HG02623 (cell line): ENCODE results near the gene SH2D4B.

Experiments used
- ATAC-seq: cut with Tn5 transposase; IDR thresholded peaks from one replicate; pipeline ENCODE4 v1.9.1; 2021; ENCODE audit warnings: moderate library complexity; ENCODE audit not compliant: unreplicated experiment

Gene SH2D4B

DNA sequence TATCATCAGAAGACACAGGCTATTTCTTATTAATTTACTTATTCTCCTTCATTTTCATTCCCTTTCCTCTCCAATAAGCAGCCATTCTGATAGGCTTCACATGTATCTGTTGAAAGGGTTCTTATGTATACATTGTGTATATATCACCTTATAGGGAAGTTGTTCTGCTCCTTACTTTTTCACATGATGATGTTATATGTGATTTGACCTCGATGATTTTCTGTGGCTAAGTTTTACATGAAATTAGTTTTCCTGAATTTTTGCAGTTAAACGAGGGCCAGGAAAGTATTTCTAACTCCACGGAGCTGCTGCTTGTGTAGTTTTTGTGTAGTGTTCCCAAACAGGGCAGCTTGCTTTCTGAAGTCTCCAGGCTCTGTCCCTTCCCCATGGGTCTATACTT, 84.5 kb downstream of the SH2D4B start:
- no peak for ATAC-seq

GRCh38 chr10:80630324-80630723, 92.6 kb downstream of the SH2D4B start:
- no peak for ATAC-seq

GRCh38 chr10:80632742-80633141, 95.0 kb downstream of the SH2D4B start:
- no peak for ATAC-seq

DNA sequence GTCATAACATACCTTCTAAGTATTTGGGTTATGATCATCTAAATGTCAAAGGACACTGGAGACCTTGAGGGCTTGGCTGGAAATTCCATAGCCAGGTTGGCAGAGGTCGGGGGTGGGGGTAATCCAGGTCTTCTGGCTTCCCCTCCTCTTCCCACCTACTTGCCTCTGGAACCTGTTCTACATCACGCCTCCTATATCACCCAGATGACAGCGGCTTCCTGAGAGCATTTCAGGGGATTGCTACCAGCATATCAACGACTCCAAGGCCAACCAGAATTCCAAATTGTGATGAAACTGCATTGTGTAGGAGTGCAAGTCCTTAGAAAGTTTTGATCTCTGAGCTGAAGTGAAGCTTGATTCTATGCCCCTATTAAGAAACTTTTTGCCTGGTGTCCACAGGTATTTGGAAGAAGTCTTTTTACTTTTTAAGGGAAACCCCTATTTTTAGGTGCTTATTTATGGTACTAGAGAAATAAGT, 95.7 kb downstream of the SH2D4B start:
- no peak for ATAC-seq

- no peak for ATAC-seq
Measured at GRCh38 chr10:80633910-80634309, 96.2 kb downstream of the SH2D4B start.

DNA sequence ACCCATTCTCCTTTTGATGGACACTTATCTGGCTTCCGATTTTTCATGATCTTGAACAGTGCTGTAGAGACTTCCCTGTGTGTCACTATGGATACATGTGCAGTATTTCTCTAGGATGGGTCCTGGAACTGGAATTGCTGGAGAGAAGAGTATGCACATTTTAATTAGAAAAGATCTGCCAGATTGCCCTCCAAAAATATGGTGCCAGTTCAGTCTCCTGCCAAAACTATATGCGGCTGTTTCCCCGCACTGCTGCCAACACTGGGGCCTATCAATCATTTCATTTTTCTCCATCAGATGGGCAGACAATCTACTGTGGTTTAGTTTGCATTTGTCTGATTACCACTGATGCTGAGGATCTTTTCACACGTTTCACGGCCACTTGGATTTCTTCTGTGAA, 105.0 kb downstream of the SH2D4B start:
- no peak for ATAC-seq

- ATAC-seq, result no peak
Measured at GRCh38 chr10:80646366-80646765, 108.7 kb downstream of the SH2D4B start.

DNA sequence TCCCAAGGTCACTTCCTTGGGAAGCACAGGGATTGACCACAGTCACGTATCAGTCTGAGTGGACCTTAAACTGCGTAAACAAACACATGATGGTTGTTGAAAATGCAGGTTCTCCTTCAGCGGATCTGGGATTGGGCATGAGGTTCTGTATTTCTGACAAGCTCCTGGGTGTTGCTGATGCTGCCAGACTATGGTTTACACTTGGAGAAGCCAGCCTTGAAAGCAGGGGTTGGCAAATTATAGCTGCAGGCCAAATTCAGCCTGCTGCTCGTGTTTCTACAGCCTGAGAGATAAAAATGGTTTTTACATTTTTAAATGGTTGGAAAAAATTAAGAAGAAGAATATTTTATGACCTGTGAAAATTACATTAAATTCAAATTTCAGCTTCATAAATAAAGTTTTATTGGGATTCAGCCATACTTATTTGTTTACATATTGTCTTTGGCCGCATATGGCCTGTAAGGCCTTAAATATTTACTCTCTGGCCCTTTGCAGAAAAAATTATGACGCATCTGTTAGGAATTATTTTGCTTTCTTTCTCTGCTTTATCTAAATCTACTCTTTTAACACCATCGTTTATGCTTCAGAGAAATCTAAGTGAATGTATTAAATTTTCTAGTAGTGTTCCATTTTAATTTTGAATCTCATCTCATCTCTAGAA, 109.6 kb downstream of the SH2D4B start:
- no peak for ATAC-seq

GRCh38 chr10:80648106-80648505, 110.4 kb downstream of the SH2D4B start:
- ATAC-seq, result no peak

DNA sequence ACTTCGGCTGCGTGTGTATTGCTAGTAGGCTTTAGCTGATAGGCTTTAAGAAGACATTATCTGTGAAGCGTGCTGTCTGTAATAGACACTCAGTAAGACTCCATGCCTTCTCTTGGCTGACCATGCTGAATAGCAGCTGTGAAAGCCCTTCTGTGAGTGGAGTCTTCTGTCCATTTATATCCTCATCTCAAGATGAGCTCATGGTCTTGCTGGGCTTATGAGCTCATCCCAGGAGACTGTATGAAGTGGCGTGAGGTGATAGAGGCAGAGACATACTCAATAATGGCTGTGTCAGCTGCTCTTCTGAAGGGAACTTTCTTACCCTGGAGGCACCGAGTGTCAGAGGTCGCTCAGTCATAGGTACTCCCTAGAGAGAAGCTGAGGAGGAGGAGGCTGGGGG, 111.5 kb downstream of the SH2D4B start:
- no peak for ATAC-seq

DNA sequence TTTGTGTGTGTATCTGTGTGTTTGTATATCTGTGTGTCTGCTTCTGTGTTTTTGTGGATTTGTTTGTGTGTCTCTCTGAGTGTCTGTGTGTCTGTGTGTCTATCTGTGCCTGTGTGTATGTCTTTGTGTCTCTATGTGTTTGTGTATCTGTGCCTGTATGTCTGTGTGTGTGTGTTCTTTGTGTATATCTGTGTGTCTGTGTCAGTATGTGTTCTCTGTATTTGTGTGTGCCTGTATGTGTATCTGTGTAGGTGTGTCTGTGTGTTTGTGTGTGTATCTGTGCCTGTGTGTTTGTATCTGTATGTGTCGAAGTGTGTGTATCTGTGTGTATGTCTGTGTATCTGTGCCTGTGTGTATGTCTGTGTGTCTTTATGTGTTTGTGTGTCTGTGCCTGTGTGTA, 118.2 kb downstream of the SH2D4B start:
- no peak for ATAC-seq

DNA sequence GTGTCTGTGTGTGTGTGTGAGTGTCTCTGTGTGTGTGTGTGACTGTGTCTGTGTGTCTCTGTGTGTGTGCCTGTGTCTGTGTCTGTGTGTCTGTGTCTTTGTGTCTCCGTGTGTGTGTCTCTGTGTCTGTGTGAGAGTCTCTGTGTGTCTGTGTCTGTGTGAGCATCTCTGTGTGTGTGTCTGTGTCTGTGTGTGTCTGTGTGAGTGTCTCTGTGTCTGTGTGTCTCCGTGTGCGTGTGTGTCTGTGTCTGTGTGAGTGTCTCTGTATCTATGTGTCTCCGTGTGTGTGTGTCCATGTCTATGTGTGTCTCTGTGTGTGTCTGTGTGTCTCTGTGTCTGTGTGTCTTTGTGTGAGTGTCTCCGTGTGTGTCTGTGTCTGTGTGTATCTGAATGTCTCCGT, 120.4 kb downstream of the SH2D4B start:
- no peak for ATAC-seq

DNA sequence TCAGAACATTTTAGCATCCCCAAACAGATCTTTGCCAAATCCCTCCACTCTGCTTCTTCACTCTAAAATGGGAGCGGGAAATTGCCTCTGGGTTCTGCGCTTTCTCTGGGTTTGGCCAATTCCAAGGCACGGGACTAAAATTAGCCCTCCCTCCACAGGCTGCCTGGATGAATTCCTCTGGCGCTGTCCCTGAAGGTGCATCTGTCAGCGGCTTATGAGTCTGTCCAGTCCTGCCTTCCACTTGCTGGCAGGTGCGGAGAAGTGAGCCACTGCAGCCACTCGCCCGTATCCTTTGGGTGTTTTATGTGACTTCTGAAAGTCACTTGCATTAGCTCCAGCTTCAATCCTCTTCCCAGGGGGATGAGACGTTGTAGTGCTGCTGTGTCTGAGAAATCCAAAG, 121.6 kb downstream of the SH2D4B start:
- no peak for ATAC-seq

GRCh38 chr10:80660266-80660665, 122.6 kb downstream of the SH2D4B start:
- ATAC-seq, result no peak

DNA sequence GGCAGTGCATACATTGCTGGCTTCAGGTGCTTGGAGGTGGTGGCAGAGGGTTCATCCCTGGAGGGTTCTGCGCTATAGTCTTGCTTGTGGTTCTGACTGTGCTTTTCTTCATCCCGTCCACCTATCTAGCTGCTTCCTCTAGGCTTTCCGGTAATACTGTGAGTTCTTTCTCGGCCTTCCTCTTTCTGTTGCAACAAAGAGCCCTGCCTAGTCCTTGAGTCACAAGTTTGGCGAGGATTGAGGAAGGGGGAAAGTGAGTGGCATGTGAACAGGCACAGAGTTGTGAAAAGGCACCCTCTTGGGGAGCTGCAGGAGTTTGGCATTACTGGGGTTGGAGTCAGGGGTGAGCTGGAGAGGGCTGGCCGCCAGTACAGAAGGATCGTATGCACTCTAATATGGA, 123.0 kb downstream of the SH2D4B start:
- ATAC-seq, result no peak

DNA sequence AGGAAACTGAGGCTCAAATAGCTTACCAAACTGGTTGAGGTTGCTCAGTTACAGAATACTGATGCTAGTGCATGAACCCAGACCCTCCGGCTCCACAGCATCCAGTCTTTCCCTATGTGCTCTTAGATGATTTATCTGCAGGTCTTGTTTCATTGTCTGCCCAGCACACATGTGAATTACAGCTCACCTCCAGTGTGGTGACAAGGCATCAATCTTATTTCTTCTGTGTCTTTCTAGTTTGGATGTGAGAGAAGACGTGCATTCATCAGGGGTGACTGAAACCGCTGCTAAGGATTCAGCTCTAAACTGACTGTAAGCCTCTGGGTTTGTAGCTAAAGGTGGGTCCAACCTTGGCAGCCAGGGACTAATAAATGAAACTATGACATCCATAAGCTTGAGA, 123.8 kb downstream of the SH2D4B start:
- ATAC-seq, result no peak

DNA sequence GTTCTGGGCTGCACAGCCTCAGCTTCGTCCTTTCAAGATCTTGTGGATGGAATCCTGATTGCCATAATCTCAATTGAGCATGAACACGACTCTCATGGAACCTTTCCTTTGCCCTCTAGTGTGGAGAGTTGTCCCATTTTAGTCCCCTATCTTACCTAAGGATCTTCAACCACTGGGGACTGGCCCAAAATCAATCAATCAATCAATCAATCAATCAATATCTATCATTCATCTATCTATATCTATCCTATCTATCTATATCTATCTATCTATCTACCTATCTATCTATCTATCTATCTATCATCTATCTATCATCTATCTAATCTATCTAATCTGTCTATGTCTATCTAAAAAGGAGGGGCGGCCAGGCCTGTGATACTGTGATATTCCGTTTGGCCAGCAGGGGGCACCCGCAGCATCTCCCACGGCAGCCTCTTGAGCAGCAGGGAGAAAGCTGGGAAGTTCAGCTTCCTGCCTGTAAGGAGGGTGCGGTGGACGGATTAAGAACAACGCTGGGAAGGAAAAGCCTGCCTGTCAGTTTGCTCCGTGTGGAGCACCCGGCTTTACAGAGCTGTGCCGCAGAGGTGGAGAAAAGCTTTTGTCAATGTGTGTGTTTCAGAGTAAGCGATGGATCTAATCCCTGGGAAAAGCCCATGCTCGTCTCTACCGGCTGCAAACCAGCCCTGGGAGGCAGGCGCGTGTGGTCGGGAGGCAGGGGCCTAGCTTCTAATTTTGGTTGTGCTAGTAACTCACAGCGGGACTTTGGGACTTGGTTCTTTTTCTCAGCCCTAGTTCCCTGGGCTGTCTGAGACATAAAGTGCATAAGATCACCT, 124.9 kb downstream of the SH2D4B start:
- ATAC-seq, result peak; percentile 69

- peak; percentile 69 for ATAC-seq
Measured at GRCh38 chr10:80664071-80664680, 126.5 kb downstream of the SH2D4B start.

DNA sequence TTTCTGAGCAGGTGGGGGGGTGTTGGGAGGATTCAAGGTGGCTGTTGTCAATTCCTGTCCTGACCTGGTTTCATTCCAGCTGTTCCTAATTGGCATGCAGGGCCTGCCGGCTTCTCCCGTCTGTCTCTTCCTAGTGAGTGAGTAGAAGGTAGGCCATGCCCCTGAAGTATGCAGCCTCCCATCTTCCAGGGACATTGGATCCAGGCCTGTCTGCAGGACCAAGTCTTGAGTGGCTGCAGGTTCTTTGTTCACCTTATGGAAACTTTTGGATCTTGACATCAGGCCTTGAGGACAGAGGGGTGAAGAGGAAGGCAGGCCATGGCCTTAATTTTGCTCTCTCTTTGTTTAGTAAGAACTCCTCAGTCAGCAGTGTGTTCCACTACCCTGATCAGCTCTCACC, 131.8 kb downstream of the SH2D4B start:
- no peak for ATAC-seq

DNA sequence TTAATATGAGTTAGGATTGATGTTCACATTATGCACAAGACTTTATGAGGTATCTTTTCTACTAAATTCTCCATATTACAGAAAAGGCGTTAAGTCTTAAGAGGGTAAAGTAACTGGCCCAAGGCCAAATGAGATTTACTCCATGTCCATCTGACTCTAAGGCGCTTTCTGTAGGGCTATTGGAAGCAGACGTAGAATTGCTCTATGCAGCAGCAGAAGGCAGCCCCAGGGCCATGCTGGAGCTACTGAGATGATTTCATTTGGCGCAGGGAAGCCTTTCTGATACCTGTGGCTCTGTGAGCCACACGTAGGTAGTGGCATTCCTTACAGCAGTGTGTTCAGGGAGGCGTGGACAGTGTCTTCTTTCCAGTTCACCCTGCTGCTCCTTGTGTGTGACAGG, 133.1 kb downstream of the SH2D4B start:
- no peak for ATAC-seq

- no peak for ATAC-seq
Measured at GRCh38 chr10:80671847-80672246, 134.1 kb downstream of the SH2D4B start.

- ATAC-seq, result no peak
Measured at GRCh38 chr10:80672613-80673012, 134.9 kb downstream of the SH2D4B start.
